Measurements from ENCODE around the gene SNX19. TPM values are rescaled to one million over a fixed set of nuclear protein-coding genes. Genes with fewer than 3 reads are reported as not detected.
A peak's percentile ranks its signal among the peaks of the same experiment; 100 is the strongest.

The SNX19 gene
- total RNA-seq, 6 donors from 2014 or later, result 46.4 to 112 (median 80.0) TPM

GRCh38 chr11:130847517-130847916, 68.8 kb downstream of the SNX19 start:
- no peak overlapping the region for H3K4me3 ChIP-seq
- no peaks in the 10 kb centered on the region for H3K36me3 ChIP-seq
- no peak for TF ChIP-seq CTCF (IDR thresholded peaks at IDR 0.05)
- TF ChIP-seq POLR2A (IDR thresholded peaks at IDR 0.05), result no peak
- TF ChIP-seq EP300 (IDR thresholded peaks at IDR 0.05), result no peak
- no peak for TF ChIP-seq POLR2AphosphoS5 (IDR thresholded peaks at IDR 0.05)
- no peak for DNase-seq
- no peak overlapping the region for H3K27ac ChIP-seq
- 72 to 83% methylated on average over 8 of the region's 8 CpGs for WGBS, 2 donors
- H3K9me3 ChIP-seq, result no peaks in the 10 kb centered on the region
- peaks cover 0 to under 1% (median 0%) of the 10 kb centered on the region in 4 donors for H3K4me1 ChIP-seq
- H3K27me3 ChIP-seq, result no peaks in the 10 kb centered on the region
- ATAC-seq (ENCODE audit: low FRiP score in 2 of 2), result peak in 1 of 2 donors; percentile 38

DNA sequence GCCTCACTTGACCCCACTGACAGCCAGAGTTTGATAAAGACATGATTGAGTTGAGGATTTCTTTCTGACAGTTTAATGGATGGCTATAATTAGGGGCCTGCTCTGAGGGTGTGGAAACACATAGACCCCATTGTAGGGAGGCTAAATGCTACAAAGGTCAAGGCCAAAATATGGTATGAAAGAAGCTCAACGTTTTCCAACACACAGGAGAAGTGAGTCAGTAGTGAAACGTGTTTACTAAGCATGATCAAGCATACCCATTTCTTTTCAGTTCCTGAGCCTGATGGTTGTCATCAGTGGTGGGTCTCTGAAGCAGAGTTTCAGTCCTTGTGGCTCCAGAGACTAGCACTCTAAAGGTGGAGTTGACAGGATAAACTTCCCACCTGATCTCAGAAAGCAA, 69.7 kb downstream of the SNX19 start:
- H3K4me3 ChIP-seq, result no peak overlapping the region
- peaks cover 0 to 6% (median 0%) of the 10 kb centered on the region in 4 donors for H3K4me1 ChIP-seq
- TF ChIP-seq EP300 (IDR thresholded peaks at IDR 0.05) (no peak), POLR2A (IDR thresholded peaks at IDR 0.05) (no peak), CTCF (IDR thresholded peaks at IDR 0.05) (no peak), POLR2AphosphoS5 (IDR thresholded peaks at IDR 0.05) (no peak)
- ATAC-seq (ENCODE audit: low FRiP score in 2 of 2) (no peak), DNase-seq (no peak)
- no peak overlapping the region for H3K27ac ChIP-seq
- no peaks in the 10 kb centered on the region for H3K9me3 ChIP-seq
- 48 to 50% methylated on average over 2 of the region's 2 CpGs for WGBS, 2 donors
- no peaks in the 10 kb centered on the region for H3K27me3 ChIP-seq
- no peaks in the 10 kb centered on the region for H3K36me3 ChIP-seq

DNA sequence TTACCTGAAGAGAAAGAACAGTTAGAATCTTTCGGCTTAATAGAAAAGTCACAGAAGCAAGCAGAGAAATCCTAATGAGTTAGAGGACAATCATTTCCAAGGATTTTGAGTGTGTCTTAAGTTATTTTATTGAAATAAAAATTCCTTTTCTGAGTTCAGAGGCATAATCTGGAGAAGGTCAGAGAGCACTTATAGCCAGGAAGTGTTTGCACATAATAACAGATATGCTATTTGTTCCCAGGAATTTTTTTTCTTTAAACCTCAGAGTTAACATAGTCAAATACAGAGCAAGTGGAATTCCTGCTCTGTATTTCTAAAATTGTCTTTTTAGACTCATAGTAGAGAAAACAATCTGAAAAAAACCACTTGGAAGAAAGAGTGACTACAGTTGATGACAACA, 74.3 kb downstream of the SNX19 start:
- 70 to 74% methylated on average over 1 of the region's 1 CpG for WGBS, 2 donors
- H3K4me1 ChIP-seq, result peaks cover 0 to 6% (median 0%) of the 10 kb centered on the region in 4 donors

GRCh38 chr11:130840679-130841078, 75.6 kb downstream of the SNX19 start:
- H3K27ac ChIP-seq, result no peak overlapping the region
- H3K9me3 ChIP-seq, result no peaks in the 10 kb centered on the region
- no peaks in the 10 kb centered on the region for H3K36me3 ChIP-seq
- no peak overlapping the region for H3K4me3 ChIP-seq
- H3K4me1 ChIP-seq, result peaks cover 0 to 6% (median 0%) of the 10 kb centered on the region in 4 donors
- no peak for DNase-seq
- TF ChIP-seq POLR2AphosphoS5 (IDR thresholded peaks at IDR 0.05) (no peak), POLR2A (IDR thresholded peaks at IDR 0.05) (no peak), EP300 (IDR thresholded peaks at IDR 0.05) (no peak), CTCF (IDR thresholded peaks at IDR 0.05) (no peak)
- H3K27me3 ChIP-seq, result no peaks in the 10 kb centered on the region
- ATAC-seq (ENCODE audit: low FRiP score in 2 of 2), result no peak
- WGBS, 2 donors, result 50 to 56% methylated on average over 3 of the region's 3 CpGs

More for the DNA sequence above, 74.3 kb downstream of the SNX19 start:
- no peaks in the 10 kb centered on the region for H3K36me3 ChIP-seq
- TF ChIP-seq POLR2A (IDR thresholded peaks at IDR 0.05) (no peak), CTCF (IDR thresholded peaks at IDR 0.05) (no peak), POLR2AphosphoS5 (IDR thresholded peaks at IDR 0.05) (no peak), EP300 (IDR thresholded peaks at IDR 0.05) (no peak)
- H3K4me3 ChIP-seq, result no peak overlapping the region
- no peaks in the 10 kb centered on the region for H3K27me3 ChIP-seq
- no peak overlapping the region for H3K27ac ChIP-seq
- no peaks in the 10 kb centered on the region for H3K9me3 ChIP-seq
- ATAC-seq (ENCODE audit: low FRiP score in 2 of 2) (no peak), DNase-seq (no peak)

GRCh38 chr11:130839981-130840666, 76.2 kb downstream of the SNX19 start:
- no peak overlapping the region for H3K27ac ChIP-seq
- ATAC-seq (ENCODE audit: low FRiP score in 2 of 2), result no peak
- WGBS, 2 donors, result 46 to 51% methylated on average over 3 of the region's 3 CpGs

More at GRCh38 chr11:130839981-130840666, 76.2 kb downstream of the SNX19 start:
- H3K36me3 ChIP-seq, result no peaks in the 10 kb centered on the region
- H3K9me3 ChIP-seq, result no peaks in the 10 kb centered on the region
- no peak overlapping the region for H3K4me3 ChIP-seq
- TF ChIP-seq POLR2A (IDR thresholded peaks at IDR 0.05) (no peak), CTCF (IDR thresholded peaks at IDR 0.05) (no peak), POLR2AphosphoS5 (IDR thresholded peaks at IDR 0.05) (no peak), EP300 (IDR thresholded peaks at IDR 0.05) (no peak)
- H3K4me1 ChIP-seq, result peaks cover 0 to 6% (median 0%) of the 10 kb centered on the region in 4 donors
- no peaks in the 10 kb centered on the region for H3K27me3 ChIP-seq
- no peak for DNase-seq
